H7 (cell line): ENCODE data around the gene CERS1. TPM values are rescaled to one million over a fixed set of nuclear protein-coding genes. Genes with fewer than 3 reads are reported as not detected.

Source experiments
- DNase-seq: peaks from one replicate; pipeline ENCODE4 v3.0.0; 2012
- H3K27me3 ChIP-seq: 2 replicates; pipeline ENCODE4 v1.6.0; 2011; ENCODE audit warnings: mild to moderate bottlenecking, low read length; ENCODE audit not compliant: control insufficient read depth, insufficient read depth
- H3K36me3 ChIP-seq: replicated peaks from 2 replicates; pipeline ENCODE4 v1.5.1; 2011; ENCODE audit warnings: low read length; ENCODE audit not compliant: control insufficient read depth, insufficient read depth
- H3K4me3 ChIP-seq: 2 replicates; pipeline ENCODE4 v1.5.1; 2011; ENCODE audit warnings: low read depth, mild to moderate bottlenecking, control low read depth, low read length, moderate library complexity; ENCODE audit not compliant: insufficient read depth
- total RNA-seq: library from RNA; depleted of rRNA; stranded (reverse); fragments of >200 nt; shearing (Covaris generic); gene quantifications from 2 replicates; pipeline ENCODE4 v1.2.3, GENCODE V29; 2014; rRNA removed

CERS1 gene
- total RNA-seq, 1 experiment from 2014 or later, result 7.8 TPM

- Histone ChIP-seq H3K27me3 (no peaks in the 10 kb centered on the region), H3K36me3 (peaks cover 4% of the 10 kb centered on the region), H3K4me3 (no peak overlapping the region)
- DNase-seq, result peak; percentile 71
Measured at GRCh38 chr19:18840288-18841267, 55.4 kb downstream of the CERS1 start.

- peak; percentile 76 for DNase-seq
- no peaks in the 10 kb centered on the region for H3K27me3 ChIP-seq
Measured at GRCh38 chr19:18839465-18840287, 56.3 kb downstream of the CERS1 start.

DNA sequence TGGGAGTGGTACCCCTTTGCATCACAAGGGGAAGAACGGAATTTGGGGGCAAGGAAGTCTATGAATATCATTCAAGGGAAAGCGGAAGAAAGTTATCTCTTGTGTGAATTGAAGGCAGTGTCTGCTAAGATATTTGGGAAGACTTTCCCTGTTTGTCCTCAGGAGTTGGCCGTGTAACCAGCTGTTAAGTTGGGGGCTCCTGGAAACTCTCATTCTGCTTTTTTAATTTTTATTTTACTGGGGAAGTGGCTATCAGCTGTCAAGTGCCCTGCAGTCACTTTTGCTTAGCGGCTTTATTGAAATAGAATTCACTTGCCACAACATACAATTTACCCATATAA, 61.3 kb downstream of the CERS1 start:
- no peak for DNase-seq
- Histone ChIP-seq H3K36me3 (peaks cover 4% of the 10 kb centered on the region), H3K4me3 (no peak overlapping the region), H3K27me3 (peaks cover 1% of the 10 kb centered on the region; the same call in 1 of the 2 replicates)

More at GRCh38 chr19:18839465-18840287, 56.3 kb downstream of the CERS1 start:
- Histone ChIP-seq H3K36me3 (peaks cover 4% of the 10 kb centered on the region), H3K4me3 (no peak overlapping the region)

- DNase-seq, result peak; percentile 41
Measured at GRCh38 chr19:18833849-18834643, 61.9 kb downstream of the CERS1 start.

DNA sequence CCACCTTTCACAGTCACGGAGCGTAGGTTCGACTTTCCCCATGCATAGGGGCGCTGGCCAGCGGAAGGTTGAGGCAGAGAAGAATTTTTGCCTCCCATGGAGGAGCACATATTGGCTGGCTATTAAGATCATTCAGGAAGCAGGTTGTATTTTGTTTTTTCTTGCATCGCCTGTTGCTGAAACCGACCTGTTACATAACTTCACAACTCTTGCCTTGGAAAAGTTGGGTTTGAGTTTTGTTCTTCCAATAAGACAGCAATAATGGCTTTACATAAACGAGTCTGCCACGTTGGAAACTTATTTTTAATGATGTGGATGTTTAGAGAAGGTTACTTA, 62.8 kb downstream of the CERS1 start:
- H3K4me3 ChIP-seq, result peak overlapping the region; percentile 85

More at GRCh38 chr19:18833849-18834643, 61.9 kb downstream of the CERS1 start:
- Histone ChIP-seq H3K36me3 (peaks cover 4% of the 10 kb centered on the region), H3K27me3 (peaks cover 1% of the 10 kb centered on the region; the same call in 1 of the 2 replicates), H3K4me3 (peak overlapping the region; percentile 18; the same call in 1 of the 2 replicates)

GRCh38 chr19:18832306-18833140, 63.4 kb downstream of the CERS1 start:
- Histone ChIP-seq H3K36me3 (peaks cover under 1% of the 10 kb centered on the region), H3K27me3 (peaks cover 1% of the 10 kb centered on the region; the same call in 1 of the 2 replicates), H3K4me3 (peak overlapping the region; percentile 85)
- DNase-seq, result peak; percentile 85

More for the DNA sequence above, 62.8 kb downstream of the CERS1 start:
- no peak for DNase-seq
- Histone ChIP-seq H3K36me3 (peaks cover 4% of the 10 kb centered on the region), H3K27me3 (peaks cover 1% of the 10 kb centered on the region; the same call in 1 of the 2 replicates)

- Histone ChIP-seq H3K4me3 (peak within 1 kb of the TSS; percentile 85), H3K27me3 (peaks cover 1% of the 10 kb centered on the region; the same call in 1 of the 2 replicates), H3K36me3 (no peaks in the 10 kb centered on the region)
- DNase-seq, result peak; percentile 98
Measured at GRCh38 chr19:18831524-18832305, 64.2 kb downstream of the CERS1 start, which contains the start of gene UPF1. Gene UPF1, plus strand, starts transcription at chr19:18831959. Its CDS starts 251 bp downstream, at chr19:18832210.

DNA sequence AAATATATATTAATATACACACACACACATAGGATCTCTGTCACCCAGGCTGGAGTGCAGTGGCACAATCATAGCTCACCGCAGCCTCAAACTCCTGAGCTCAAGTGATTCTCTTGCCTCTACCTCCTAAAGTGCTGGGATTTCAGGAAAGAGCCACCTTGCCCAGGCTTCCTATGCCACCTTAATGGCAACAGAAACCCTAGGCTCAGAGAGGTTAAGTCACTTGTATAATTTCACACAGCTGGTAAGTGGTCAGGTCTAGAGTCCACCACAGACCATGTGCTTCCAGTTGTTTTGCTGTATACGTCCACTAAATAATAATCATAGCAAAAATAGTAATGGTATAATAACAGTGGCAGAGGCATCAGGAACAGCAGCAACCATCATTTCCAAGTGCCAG, 65.5 kb downstream of the CERS1 start:
- H3K27me3 ChIP-seq, result peaks cover 1% of the 10 kb centered on the region; the same call in 1 of the 2 replicates
- no peak overlapping the region for H3K4me3 ChIP-seq

DNA sequence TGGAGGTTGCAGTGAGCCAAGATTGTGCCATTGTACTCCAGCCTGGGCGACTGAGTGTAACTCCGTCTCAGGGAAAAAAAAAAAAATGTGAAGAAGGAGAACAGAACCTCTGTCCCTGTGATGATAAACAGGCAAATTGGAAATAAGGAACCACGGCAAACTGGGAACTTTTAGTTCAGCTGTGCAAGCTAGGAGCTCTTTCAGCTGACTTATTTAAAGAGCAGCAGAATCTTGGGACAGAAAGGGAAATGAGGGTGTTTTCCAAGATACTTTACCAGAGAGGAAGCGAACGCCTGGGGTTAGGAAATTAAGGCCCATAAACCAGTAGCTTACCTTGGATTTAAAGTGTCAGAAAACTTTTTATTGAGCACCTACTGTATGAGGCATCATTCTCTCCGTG, 67.2 kb downstream of the CERS1 start:
- DNase-seq, result no peak
- H3K27me3 ChIP-seq, result peaks cover 1% of the 10 kb centered on the region; the same call in 1 of the 2 replicates
- no peak overlapping the region for H3K4me3 ChIP-seq
- H3K36me3 ChIP-seq, result no peaks in the 10 kb centered on the region

More for the DNA sequence above, 65.5 kb downstream of the CERS1 start:
- H3K36me3 ChIP-seq, result no peaks in the 10 kb centered on the region
- no peak for DNase-seq

Other genes starting within 250 kb of the CERS1 start
- gene CRTC1, start 212.5 kb downstream of the CERS1 start, total RNA-seq, result 3.7 and 6.1 TPM in 2 replicates
- gene COMP, start 104.9 kb downstream of the CERS1 start, total RNA-seq, result not detected in 2 replicates
- gene UPF1, start 64.2 kb downstream of the CERS1 start, total RNA-seq, result 92.6 and 95.8 TPM in 2 replicates
- 253 and 306 TPM in 2 replicates for gene COPE, start 23.2 kb upstream of the CERS1 start, total RNA-seq
- gene DDX49, start 23.6 kb upstream of the CERS1 start, total RNA-seq, result 44.7 and 63.1 TPM in 2 replicates
- gene HOMER3, start 45.1 kb upstream of the CERS1 start, total RNA-seq, result 25.1 and 35.7 TPM in 2 replicates
- gene SUGP2, start 137.4 kb upstream of the CERS1 start, total RNA-seq, result 54.5 and 79.0 TPM in 2 replicates
- 69.4 and 100.0 TPM in 2 replicates for gene ARMC6, start 137.4 kb upstream of the CERS1 start, total RNA-seq
- 4.8 and 8.0 TPM in 2 replicates for gene SLC25A42, start 167.8 kb upstream of the CERS1 start, total RNA-seq
- gene TMEM161A, start 242.3 kb upstream of the CERS1 start, total RNA-seq, result 26.6 and 36.3 TPM in 2 replicates